BLaER1 (cell line): ENCODE data around the gene SLC27A6.

Source experiments
- H3K27ac ChIP-seq: shearing (Covaris generic); formaldehyde crosslinking; 2 replicates; pipeline ENCODE4 v1.8.1; 2022
- H3K27me3 ChIP-seq: shearing (Covaris generic); formaldehyde crosslinking; 2 replicates; pipeline ENCODE4 v1.8.1; 2022
- H3K36me3 ChIP-seq: shearing (Covaris generic); formaldehyde crosslinking; 2 replicates; pipeline ENCODE4 v1.8.1; 2022
- H3K4me1 ChIP-seq: shearing (Covaris generic); formaldehyde crosslinking; 2 replicates; pipeline ENCODE4 v1.8.1; 2022
- H3K4me2 ChIP-seq: shearing (Covaris generic); formaldehyde crosslinking; 2 replicates; pipeline ENCODE4 v1.8.1; 2022
- H3K4me3 ChIP-seq: shearing (Covaris generic); formaldehyde crosslinking; 2 replicates; pipeline ENCODE4 v1.8.1; 2022
- H3K9ac ChIP-seq: shearing (Covaris generic); formaldehyde crosslinking; 2 replicates; pipeline ENCODE4 v1.8.1; 2022
- H3K9me3 ChIP-seq: shearing (Covaris generic); formaldehyde crosslinking; 2 replicates; pipeline ENCODE4 v1.8.1; 2022
- H4K20me1 ChIP-seq: shearing (Covaris generic); formaldehyde crosslinking; 2 replicates; pipeline ENCODE4 v1.8.1; 2022
- Cebpa-rat ChIP-seq: shearing (Covaris generic); IDR thresholded peaks from 2 replicates; pipeline ENCODE4 v1.8.1; 2022

SLC27A6 gene

DNA sequence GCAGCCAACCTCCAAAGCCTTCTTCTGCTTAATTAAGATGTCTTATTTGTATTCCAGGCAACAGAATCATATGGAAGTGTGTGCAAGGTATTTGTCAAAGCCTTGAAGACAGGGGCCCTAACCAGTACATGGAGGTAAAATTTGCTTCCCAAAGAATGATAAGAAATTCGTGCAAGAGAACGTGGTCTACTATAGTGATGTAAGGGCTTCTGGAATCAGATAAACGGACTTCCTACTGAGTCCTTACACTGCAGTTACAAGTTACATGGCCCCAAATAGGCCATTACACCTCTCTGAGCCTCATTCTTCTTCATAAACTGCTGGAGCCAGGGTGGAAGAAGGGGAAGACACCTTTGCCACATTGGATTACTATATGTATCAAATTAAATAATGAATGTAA lies 113.4 kb downstream of the SLC27A6 start:
- Histone ChIP-seq H3K4me2 (no peak overlapping the region), H3K4me3 (no peak overlapping the region), H3K36me3 (no peaks in the 10 kb centered on the region), H3K9me3 (no peaks in the 10 kb centered on the region), H4K20me1 (no peaks in the 10 kb centered on the region), H3K4me1 (no peaks in the 10 kb centered on the region), H3K27ac (no peak overlapping the region), H3K9ac (no peak overlapping the region), H3K27me3 (no peaks in the 10 kb centered on the region)
- TF ChIP-seq Cebpa-rat, result no peak

DNA sequence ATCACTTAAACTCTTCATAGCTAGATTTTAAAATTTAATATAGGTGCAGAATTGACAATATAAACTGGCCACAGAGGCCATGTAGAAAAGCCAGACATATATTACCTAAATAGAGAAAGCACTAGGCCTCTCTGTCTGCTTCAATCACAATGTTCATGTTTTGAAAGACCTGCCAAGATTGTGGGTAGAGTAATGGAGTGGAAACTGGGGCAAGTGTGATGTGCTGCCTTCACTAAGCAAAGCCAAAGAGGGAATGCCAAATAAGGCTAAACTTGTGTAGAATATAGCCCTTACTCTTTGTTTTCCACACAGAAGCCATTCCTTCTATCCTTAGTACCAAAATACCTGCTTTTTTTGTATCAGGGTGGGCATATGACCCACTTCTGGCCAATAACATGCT lies 114.2 kb downstream of the SLC27A6 start:
- TF ChIP-seq Cebpa-rat, result no peak
- Histone ChIP-seq H3K9me3 (no peaks in the 10 kb centered on the region), H4K20me1 (no peaks in the 10 kb centered on the region), H3K27ac (no peak overlapping the region), H3K36me3 (no peaks in the 10 kb centered on the region), H3K9ac (no peak overlapping the region), H3K27me3 (no peaks in the 10 kb centered on the region), H3K4me1 (no peaks in the 10 kb centered on the region), H3K4me2 (no peak overlapping the region), H3K4me3 (no peak overlapping the region)

DNA sequence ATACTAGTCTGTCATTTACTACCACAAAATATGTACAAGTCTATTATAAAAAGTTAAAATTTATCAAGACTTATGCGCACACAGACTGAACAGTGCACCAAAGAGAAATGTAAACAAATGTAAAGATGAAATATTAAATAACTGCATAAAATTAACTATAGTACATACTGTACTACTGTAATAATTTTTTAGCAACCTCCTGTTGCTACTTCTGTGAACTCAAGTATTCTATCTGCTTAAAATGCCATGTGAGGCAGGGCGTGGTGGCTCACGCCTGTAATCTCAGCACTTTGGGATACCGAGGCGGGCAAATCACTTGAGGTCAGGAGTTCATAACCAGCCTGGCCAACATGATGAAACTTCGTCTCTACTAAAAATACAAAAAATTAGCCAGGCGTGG lies 115.5 kb downstream of the SLC27A6 start:
- Histone ChIP-seq H3K9ac (no peak overlapping the region), H3K36me3 (no peaks in the 10 kb centered on the region), H4K20me1 (no peaks in the 10 kb centered on the region), H3K9me3 (no peaks in the 10 kb centered on the region), H3K27me3 (no peaks in the 10 kb centered on the region), H3K4me3 (no peak overlapping the region), H3K27ac (no peak overlapping the region), H3K4me2 (no peak overlapping the region), H3K4me1 (no peaks in the 10 kb centered on the region)
- no peak for TF ChIP-seq Cebpa-rat

DNA sequence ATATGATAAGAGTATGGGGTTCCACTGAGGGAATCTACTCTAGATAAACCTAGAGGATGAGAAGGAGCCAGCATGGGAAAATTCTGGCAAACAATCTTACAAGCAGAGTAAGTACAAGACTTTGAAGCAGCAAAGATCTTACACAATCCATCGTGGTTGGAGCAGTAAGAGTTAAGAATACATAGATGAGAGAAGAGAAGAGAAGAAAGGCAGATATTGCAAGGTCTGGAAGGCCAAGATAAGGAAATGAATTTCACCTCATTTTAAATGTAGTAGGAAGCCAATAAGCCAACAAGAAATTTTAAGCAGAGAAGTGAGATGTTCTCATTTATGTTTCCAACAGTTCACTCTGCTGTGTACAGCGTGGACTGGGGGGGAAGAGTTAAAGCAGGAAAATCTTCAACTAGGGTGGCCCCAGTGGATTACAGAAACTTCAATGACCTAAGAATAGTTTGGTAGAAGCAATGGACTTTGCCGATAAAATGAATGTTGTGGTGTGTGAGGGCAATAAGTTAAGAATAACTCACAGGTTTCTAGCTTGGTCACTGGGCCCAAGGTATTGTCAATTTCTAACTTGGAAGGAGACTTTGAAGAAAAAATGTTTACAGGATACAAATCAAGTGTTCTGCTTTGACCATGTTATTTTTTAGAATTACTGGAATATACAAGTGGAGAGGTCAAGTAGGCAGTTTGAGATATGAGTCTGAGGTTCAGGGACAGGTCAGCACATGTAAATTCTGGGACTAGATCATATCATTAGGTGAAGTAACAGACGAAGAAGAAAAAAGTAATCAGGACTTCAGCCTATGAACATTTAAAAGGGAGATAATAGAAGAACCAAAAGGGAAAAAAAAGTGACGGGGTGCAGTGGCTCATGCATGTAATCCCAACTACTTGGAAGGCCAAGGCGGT lies 117.2 kb downstream of the SLC27A6 start:
- H4K20me1 ChIP-seq, result no peaks in the 10 kb centered on the region
- no peak overlapping the region for H3K27ac ChIP-seq
- no peaks in the 10 kb centered on the region for H3K27me3 ChIP-seq
- no peak overlapping the region for H3K4me3 ChIP-seq
- H3K36me3 ChIP-seq, result no peaks in the 10 kb centered on the region
- no peak overlapping the region for H3K4me2 ChIP-seq
- no peak overlapping the region for H3K9ac ChIP-seq
- TF ChIP-seq Cebpa-rat, result no peak
- H3K4me1 ChIP-seq, result no peaks in the 10 kb centered on the region
- H3K9me3 ChIP-seq, result no peaks in the 10 kb centered on the region
